Articular chondrocyte of knee joint (primary cell): ENCODE data around the gene CD93. TPM values are rescaled to one million over a fixed set of nuclear protein-coding genes. Genes with fewer than 3 reads are reported as not detected.

Experiments
- total RNA-seq: library from RNA; depleted of rRNA; stranded (reverse); fragments of >200 nt; gene quantifications from 2 replicates; pipeline ENCODE4 v1.2.3, GENCODE V29; 2012

CD93 gene
- total RNA-seq = 0.13 and 0.54 TPM in 2 replicates

DNA sequence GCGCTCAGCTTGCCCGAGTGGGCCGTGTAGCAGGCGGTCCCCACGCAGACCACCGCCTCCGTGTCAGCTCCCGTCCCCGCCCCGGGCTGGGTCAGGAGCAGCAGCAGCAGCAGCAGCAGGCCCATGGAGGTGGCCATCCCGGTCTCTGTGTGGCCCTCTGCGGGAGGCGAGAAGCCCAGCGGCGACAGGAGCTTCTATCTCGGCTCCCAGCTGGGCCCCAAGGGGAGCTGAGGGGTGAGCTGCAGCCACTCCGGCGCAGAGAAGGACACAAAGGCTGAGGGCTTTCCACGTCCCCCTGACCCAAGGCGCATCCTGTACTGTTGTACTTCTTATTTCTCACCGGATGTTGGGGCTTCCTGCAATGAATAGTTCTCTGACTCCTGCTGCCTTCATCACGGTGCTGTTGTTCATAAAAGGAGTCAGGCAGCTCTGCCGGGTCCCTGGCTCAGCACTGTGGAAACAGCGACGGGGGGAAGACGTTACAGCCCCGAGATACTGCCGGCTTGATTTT is at the start of gene CD93:
Gene CD93 (minus strand): TSS at position 269 of the 511 bp plus-strand sequence. CDS start 132 bp downstream, at position 137.

DNA sequence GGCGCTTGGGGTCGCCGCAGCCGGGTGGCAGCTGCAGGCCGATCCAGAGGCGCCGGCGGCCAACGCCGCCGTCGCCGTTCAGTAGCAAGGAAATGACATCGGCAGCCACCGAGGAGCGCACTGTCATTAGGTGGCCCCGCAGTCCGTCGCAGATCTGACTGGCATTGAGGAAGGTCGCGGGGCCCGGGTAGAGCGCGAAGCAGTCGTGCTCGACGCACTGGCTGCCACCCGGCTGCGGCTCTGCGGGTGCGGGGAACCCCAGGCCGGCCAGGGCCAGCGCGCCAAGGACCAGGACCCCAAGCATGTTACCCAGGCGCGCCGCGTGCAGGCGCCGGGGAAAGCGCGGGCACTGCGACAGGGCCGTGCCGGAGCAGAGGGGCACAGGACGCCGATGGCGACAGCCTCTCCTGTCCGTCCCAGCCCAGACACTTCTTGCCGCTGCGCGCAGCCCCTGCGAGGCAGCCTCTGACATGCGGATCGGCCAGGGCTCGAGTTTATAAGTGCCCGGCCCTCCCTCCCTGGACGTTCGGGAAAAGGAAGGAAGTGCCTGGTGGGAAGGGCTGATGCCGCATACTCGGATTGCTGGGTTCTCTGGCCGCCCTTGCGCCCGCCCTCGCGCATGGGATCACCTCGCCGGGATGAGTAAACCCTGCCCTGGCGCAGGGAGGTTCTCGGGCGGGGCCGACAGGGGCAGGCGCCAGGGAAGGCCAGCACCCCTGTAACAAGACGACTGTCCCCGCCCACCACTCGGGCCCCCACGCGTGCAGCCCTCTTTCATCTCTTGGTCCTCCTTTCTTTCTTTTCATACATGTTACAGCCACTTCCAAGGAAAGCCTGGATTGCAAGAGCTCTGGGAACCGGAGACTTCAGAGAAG is 36.7 kb downstream of the CD93 start, which contains the start of gene THBD:
Gene THBD (minus strand): TSS at position 472 of the 875 bp plus-strand sequence. CDS start 168 bp downstream, at position 304.

DNA sequence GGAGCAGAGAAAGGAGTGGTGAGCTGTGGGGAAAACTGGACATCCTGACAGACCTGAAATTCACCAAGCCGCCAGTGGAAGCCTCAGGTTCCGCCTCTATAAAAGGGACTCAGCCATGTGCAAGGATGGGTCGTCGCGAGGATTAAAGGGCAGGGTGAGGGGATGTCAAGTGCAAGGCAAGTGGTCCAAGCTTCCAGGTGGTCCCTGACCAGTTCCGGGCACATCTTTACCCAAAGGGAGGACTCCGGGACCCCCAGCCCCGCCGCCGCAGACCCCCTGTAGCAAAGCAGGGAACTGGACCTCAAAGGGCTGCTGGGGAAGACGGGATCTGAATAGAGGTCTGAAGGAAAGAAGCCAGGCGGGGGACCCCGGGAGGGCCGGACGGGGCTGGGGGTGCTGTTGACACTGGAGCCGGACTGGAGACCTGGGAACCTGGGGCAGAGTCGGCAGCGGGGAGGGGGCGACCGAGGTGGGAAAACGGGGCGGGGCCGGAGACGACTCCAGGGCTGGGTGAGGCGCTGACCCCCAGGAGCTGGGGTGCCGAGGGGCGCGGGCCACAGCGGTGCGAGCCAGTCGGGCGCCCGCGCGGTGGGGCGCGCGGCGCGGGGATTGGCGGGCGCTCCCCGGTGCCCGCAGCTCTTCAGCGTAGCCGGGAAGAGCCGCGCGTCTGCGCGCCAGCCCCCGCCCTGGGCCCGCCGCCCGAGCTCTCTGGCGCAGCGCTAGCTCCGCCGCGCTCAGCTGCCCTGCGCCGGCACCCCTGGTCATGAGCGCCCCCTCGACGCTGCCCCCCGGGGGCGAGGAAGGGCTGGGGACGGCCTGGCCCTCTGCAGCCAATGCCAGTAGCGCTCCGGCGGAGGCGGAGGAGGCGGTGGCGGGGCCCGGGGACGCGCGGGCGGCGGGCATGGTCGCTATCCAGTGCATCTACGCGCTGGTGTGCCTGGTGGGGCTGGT is 51.1 kb downstream of the CD93 start, which contains the start of gene SSTR4:
Gene SSTR4 (plus strand): TSS at position 592 of the 951 bp plus-strand sequence. CDS start 172 bp downstream, at position 764.

Other genes with a start within 250 kb of the CD93 start
- not detected in 2 replicates for gene SSTR4, start 51.0 kb downstream of the CD93 start, total RNA-seq
- 1.2 and 1.6 TPM in 2 replicates for gene THBD, start 36.7 kb downstream of the CD93 start, total RNA-seq